H9 (cell line): ENCODE results near the gene TRAF7. TPM values are rescaled to one million over a fixed set of nuclear protein-coding genes. Genes with fewer than 3 reads are reported as not detected.

Experiments used
- DNase-seq: peaks from one replicate; pipeline ENCODE4 v3.0.0-alpha.2; 2017
- H2AFZ ChIP-seq: one replicate; pipeline ENCODE4 v1.6.1; 2013; ENCODE audit warnings: mild to moderate bottlenecking, low read length, control low read depth, moderate library complexity
- H2AK5ac ChIP-seq: 2 replicates; pipeline ENCODE4 v1.6.1; 2013; ENCODE audit warnings: low read length, control low read depth, mixed read lengths; ENCODE audit not compliant: insufficient read length
- H2BK120ac ChIP-seq: one replicate; pipeline ENCODE4 v1.6.1; 2013; ENCODE audit warnings: low read depth, mild to moderate bottlenecking, low read length, control low read depth, inconsistent platforms; ENCODE audit not compliant: poor library complexity, severe bottlenecking
- H2BK12ac ChIP-seq: 2 replicates; pipeline ENCODE4 v1.6.1; 2013; ENCODE audit warnings: low read length, control low read depth, mixed read lengths, low read depth; ENCODE audit not compliant: insufficient read length
- H2BK15ac ChIP-seq: 2 replicates; pipeline ENCODE4 v1.6.1; 2013; ENCODE audit warnings: low read depth, low read length, control low read depth
- H2BK20ac ChIP-seq: one replicate; pipeline ENCODE4 v1.6.1; 2013; ENCODE audit warnings: low read depth, mild to moderate bottlenecking, low read length, control low read depth, inconsistent platforms; ENCODE audit not compliant: poor library complexity, severe bottlenecking
- H2BK5ac ChIP-seq: 2 replicates; pipeline ENCODE4 v1.6.1; 2013; ENCODE audit warnings: low read length, control low read depth, mixed read lengths; ENCODE audit not compliant: insufficient read length
- H3K14ac ChIP-seq: 2 replicates; pipeline ENCODE4 v1.6.1; 2013; ENCODE audit warnings: low read length, control low read depth; ENCODE audit not compliant: insufficient read depth
- H3K18ac ChIP-seq: 2 replicates; pipeline ENCODE4 v1.6.1; 2013; ENCODE audit warnings: low read depth, mild to moderate bottlenecking, mixed read lengths, low read length, control low read depth; ENCODE audit not compliant: insufficient read length
- H3K23ac ChIP-seq: 2 replicates; pipeline ENCODE4 v1.6.1; 2013; ENCODE audit warnings: low read length, control low read depth, mixed read lengths, low read depth; ENCODE audit not compliant: insufficient read length
- H3K23me2 ChIP-seq: 2 replicates; pipeline ENCODE4 v1.6.1; 2013; ENCODE audit warnings: low read depth, mild to moderate bottlenecking, mixed read lengths, low read length, control low read depth; ENCODE audit not compliant: insufficient read length, poor library complexity, severe bottlenecking
- H3K27ac ChIP-seq: 2 replicates; pipeline ENCODE4 v1.5.1; 2013; ENCODE audit warnings: low read length, control low read depth, mixed read lengths, low read depth; ENCODE audit not compliant: insufficient read length
- H3K27me3 ChIP-seq: 2 replicates; pipeline ENCODE4 v1.6.1; 2013; ENCODE audit warnings: low read length, control low read depth, inconsistent platforms; ENCODE audit not compliant: insufficient read depth
- H3K4ac ChIP-seq: 2 replicates; pipeline ENCODE4 v1.6.1; 2013; ENCODE audit warnings: low read depth, mild to moderate bottlenecking, control low read depth, inconsistent platforms, low read length, moderate library complexity
- H3K4me1 ChIP-seq: 2 replicates; pipeline ENCODE4 v1.6.1; 2013; ENCODE audit warnings: low read length, control low read depth, inconsistent platforms; ENCODE audit not compliant: insufficient read depth
- H3K4me2 ChIP-seq: 2 replicates; pipeline ENCODE4 v1.6.1; 2013; ENCODE audit warnings: low read length, control low read depth, mixed read lengths; ENCODE audit not compliant: insufficient read length, insufficient read depth
- H3K56ac ChIP-seq: 2 replicates; pipeline ENCODE4 v1.6.1; 2013; ENCODE audit warnings: low read depth, mild to moderate bottlenecking, mixed read lengths, low read length, control low read depth; ENCODE audit not compliant: insufficient read length
- H3K79me1 ChIP-seq: 2 replicates; pipeline ENCODE4 v1.6.1; 2013; ENCODE audit warnings: low read depth, mild to moderate bottlenecking, moderate library complexity, low read length, control low read depth, inconsistent platforms; ENCODE audit not compliant: insufficient read depth, poor library complexity, severe bottlenecking
- H3K79me2 ChIP-seq: 2 replicates; pipeline ENCODE4 v1.6.1; 2013; ENCODE audit warnings: low read length, control low read depth, inconsistent platforms; ENCODE audit not compliant: insufficient read depth
- H3K9ac ChIP-seq: 2 replicates; pipeline ENCODE4 v1.6.1; 2013; ENCODE audit warnings: low read length, control low read depth, mixed read lengths; ENCODE audit not compliant: insufficient read length; ENCODE audit errors: extremely low read depth
- H3K9me3 ChIP-seq: one replicate; pipeline ENCODE4 v1.6.1; 2013; ENCODE audit warnings: low read depth, low read length, inconsistent platforms; ENCODE audit not compliant: control insufficient read depth
- H3T11ph ChIP-seq: one replicate; pipeline ENCODE4 v1.6.1; 2013; ENCODE audit warnings: mild to moderate bottlenecking, low read length, control low read depth, inconsistent platforms
- H4K20me1 ChIP-seq: one replicate; pipeline ENCODE4 v1.6.1; 2013; ENCODE audit not compliant: control insufficient read depth, insufficient read length, insufficient read depth
- H4K5ac ChIP-seq: 2 replicates; pipeline ENCODE4 v1.6.1; 2013; ENCODE audit warnings: low read depth, mild to moderate bottlenecking, mixed read lengths, low read length, control low read depth; ENCODE audit not compliant: insufficient read length
- H4K8ac ChIP-seq: replicated peaks from 2 replicates; pipeline ENCODE4 v1.6.1; 2013; ENCODE audit warnings: low read length, control low read depth, mixed read lengths, low read depth; ENCODE audit not compliant: insufficient read length
- H4K91ac ChIP-seq: 2 replicates; pipeline ENCODE4 v1.6.1; 2013; ENCODE audit warnings: low read depth, mild to moderate bottlenecking, moderate library complexity, mixed read lengths, low read length, control low read depth; ENCODE audit not compliant: insufficient read length
- H3K27ac Mint-ChIP-seq, 3 experiments: 2 replicates in 2 of 3; 3 replicates in 1 of 3; pipeline ENCODE4 v1.8.0; 2020 to 2021; ENCODE audit warnings: mixed read lengths in 3 of 3, mild to moderate bottlenecking in 1 of 3, moderate library complexity in 1 of 3
- H3K27me3 Mint-ChIP-seq: 2 replicates; pipeline ENCODE4 v1.8.0; 2021; ENCODE audit warnings: low read depth, mild to moderate bottlenecking, moderate library complexity, mixed read lengths
- H3K36me3 Mint-ChIP-seq, 3 experiments: 2 replicates in 2 of 3; 3 replicates in 1 of 3; pipeline ENCODE4 v1.8.0; 2020 to 2021; ENCODE audit warnings: low read depth in 3 of 3, mixed read lengths in 3 of 3; ENCODE audit not compliant: insufficient read depth in 1 of 3
- H3K4me1 Mint-ChIP-seq, 2 experiments: 2 replicates each; pipeline ENCODE4 v1.8.0; 2020; ENCODE audit warnings: mixed read lengths in 2 of 2
- H3K4me3 Mint-ChIP-seq, 2 experiments: 2 replicates in 1 of 2; 3 replicates in 1 of 2; pipeline ENCODE4 v1.8.0; 2020 to 2021; ENCODE audit warnings: mild to moderate bottlenecking in 2 of 2, mixed read lengths in 2 of 2, moderate library complexity in 1 of 2
- H3K9me3 Mint-ChIP-seq, 2 experiments: 2 replicates in 1 of 2; 3 replicates in 1 of 2; pipeline ENCODE4 v1.8.0; 2020; ENCODE audit warnings: mild to moderate bottlenecking in 2 of 2, mixed read lengths in 2 of 2, moderate library complexity in 1 of 2
- WGBS: extraction: QIAGEN DNeasy Blood & Tissue Kit; methylation state at CpG from one replicate; pipeline ENCODE4 v1.1.7; 2013; ENCODE audit warnings: missing lambda C conversion rate, low lambda C conversion rate, mixed read lengths; ENCODE audit not compliant: insufficient read length; ENCODE audit errors: extremely low coverage; 5-methylcytosine and 5-hydroxymethylcytosine counted together
- total RNA-seq: library from RNA; stranded (reverse); gene quantifications from 2 replicates; pipeline ENCODE4 v1.2.1, GENCODE V29; 2021
- TF ChIP-seq, protein P1 (sequence below): fragments of 200-600 bp; sonication (generic); conservative IDR thresholded peaks from 3 replicates; pipeline ENCODE4 v1.8.0; 2021; ENCODE audit warnings: antibody characterized with exemption, mild to moderate bottlenecking

The TRAF7 gene
- total RNA-seq, 1 experiment from 2014 or later: 108 TPM

DNA sequence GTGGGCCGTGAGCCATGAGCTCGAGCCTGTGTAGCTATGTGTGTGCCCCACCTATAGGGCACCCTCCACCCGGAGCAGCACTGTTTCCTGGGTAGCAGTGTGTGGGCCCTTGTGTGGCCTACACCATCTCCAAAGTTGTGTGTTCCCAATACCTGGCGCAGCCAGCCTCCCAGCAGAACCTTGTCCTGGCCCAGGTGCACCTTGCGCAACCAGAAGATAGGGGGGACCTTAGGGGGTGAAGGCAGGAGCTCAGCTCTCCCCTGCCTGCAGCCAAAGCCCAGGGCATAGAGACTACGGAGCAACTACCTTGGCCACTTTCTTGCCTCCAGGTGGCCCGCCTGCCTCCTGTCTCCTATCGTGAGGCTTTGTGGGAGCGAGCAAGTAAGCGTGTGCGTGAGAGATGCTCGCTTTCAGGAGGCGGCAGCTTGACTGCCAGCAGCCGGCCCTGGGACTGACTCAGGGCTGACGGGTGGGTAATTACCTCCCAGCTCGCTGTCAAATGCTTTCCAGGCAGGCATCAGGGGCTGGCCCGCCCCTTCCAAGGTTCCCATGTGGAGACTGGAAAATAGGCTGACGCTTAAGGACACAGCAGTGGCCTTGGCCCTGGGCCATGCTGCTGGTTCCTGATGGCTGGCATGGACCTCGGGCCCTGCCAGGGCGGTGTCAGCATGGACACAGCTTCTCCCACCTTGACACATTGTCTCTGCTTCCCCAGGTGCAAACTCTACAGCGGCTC is 19.0 kb downstream of the TRAF7 start:
- Histone ChIP-seq H3K18ac (no peak overlapping the region), H3T11ph (no peak overlapping the region), H2AFZ (no peak overlapping the region), H3K9ac (no peak overlapping the region), H3K56ac (no peak overlapping the region), H3K23ac (no peak overlapping the region), H4K20me1 (no peaks in the 10 kb centered on the region), H3K14ac (no peak overlapping the region), H3K27me3 (no peaks in the 10 kb centered on the region), H2BK15ac (no peak overlapping the region), H3K79me2 (no peaks in the 10 kb centered on the region), H2BK20ac (no peak overlapping the region), H3K4ac (no peak overlapping the region), H2BK5ac (no peak overlapping the region), H4K91ac (no peak overlapping the region), H3K9me3 (no peaks in the 10 kb centered on the region), H3K4me2 (no peak overlapping the region), H3K23me2 (peaks cover 4% of the 10 kb centered on the region), H2AK5ac (no peak overlapping the region), H3K79me1 (no peaks in the 10 kb centered on the region), H4K8ac (no peak overlapping the region), H3K27ac (no peak overlapping the region), H3K4me1 (no peaks in the 10 kb centered on the region), H2BK120ac (no peak overlapping the region), H4K5ac (no peak overlapping the region), H2BK12ac (no peak overlapping the region)
- no peaks in the 10 kb centered on the region for H3K9me3 Mint-ChIP-seq
- H3K4me3 Mint-ChIP-seq: no peak overlapping the region
- H3K27me3 Mint-ChIP-seq: no peaks in the 10 kb centered on the region
- peaks cover 11 to 44% (median 41%) of the 10 kb centered on the region in 3 experiments for H3K36me3 Mint-ChIP-seq
- no CpG with 5 or more reads among the region's 21 CpGs for WGBS
- no peak overlapping the region for H3K27ac Mint-ChIP-seq
- H3K4me1 Mint-ChIP-seq: no peaks in the 10 kb centered on the region
- no peak for DNase-seq
- TF ChIP-seq, protein P1, sequence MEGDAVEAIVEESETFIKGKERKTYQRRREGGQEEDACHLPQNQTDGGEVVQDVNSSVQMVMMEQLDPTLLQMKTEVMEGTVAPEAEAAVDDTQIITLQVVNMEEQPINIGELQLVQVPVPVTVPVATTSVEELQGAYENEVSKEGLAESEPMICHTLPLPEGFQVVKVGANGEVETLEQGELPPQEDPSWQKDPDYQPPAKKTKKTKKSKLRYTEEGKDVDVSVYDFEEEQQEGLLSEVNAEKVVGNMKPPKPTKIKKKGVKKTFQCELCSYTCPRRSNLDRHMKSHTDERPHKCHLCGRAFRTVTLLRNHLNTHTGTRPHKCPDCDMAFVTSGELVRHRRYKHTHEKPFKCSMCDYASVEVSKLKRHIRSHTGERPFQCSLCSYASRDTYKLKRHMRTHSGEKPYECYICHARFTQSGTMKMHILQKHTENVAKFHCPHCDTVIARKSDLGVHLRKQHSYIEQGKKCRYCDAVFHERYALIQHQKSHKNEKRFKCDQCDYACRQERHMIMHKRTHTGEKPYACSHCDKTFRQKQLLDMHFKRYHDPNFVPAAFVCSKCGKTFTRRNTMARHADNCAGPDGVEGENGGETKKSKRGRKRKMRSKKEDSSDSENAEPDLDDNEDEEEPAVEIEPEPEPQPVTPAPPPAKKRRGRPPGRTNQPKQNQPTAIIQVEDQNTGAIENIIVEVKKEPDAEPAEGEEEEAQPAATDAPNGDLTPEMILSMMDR: no peak
